ENCODE results near the gene FAN1.
"Not testable (repeated sequence)": the region's sequence is repeated elsewhere in the genome, so short reads cannot be mapped to it uniquely, and the experiment has no call there.

The FAN1 gene

GRCh38 chr15:30903497-30904187 is at the start of gene FAN1:
Gene FAN1 (plus strand): TSS chr15:30903915. CDS start chr15:30904664, 749 bp downstream.
- H3K4me3 ChIP-seq (ENCODE audit: low read depth, low read length) = peak within 1 kb of the TSS; percentile 90

DNA sequence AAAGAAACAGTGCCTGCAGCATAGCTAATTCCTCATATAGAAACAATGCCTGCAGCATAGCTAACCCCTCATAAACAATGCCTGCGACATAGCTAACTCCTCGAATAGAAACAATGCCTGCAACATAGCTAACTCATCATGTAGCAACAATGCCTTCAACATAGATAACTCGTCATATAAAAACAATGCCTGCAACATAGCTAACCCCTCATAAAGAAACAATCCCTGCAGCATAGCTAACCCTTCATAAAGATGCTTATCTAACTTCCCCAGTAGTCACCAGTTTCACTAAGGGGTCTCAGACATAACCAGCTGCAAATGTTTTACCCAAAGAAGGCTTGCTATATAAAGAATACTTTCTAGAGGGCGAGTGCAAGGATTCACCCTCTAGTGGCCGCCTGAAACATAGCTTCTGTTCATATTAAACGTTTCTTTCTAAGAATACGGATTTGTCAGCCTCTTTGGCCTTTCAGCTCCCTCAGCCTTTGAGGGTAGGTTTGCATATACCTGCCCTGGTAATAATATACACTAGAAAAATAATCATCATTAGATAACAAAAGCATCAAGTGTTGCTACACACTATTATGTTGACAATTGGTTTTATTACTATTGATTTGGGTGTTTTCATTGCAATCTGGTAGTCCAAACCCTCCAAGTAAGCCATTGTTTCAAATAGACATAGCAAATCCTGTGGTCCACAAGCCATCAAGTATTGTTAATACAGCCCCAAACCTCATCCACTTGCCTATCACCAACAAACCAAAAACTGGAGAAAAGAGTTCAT is 44.4 kb upstream of the FAN1 start:
- H3K4me3 ChIP-seq (ENCODE audit: low read depth, low read length) = no peak overlapping the region

DNA sequence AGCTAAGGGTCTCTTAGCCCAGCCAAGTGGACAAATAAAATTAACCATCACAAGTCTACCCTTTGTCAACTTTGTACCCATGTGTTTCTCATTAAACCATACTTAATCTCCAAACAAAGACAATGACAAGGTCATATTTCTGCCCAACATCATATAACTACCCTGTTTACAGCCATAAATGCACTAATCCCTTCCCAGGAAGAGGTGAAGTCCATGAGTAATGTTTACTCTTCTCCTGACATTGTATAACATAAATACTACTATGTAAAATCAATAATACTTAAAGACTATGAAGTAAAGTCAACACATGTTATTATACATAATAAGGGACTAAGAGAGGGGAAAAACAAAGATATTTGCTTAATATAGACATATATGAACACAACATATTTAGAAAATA is 38.5 kb upstream of the FAN1 start:
- no peak overlapping the region for H3K4me3 ChIP-seq (ENCODE audit: low read depth, low read length)

- no peak overlapping the region for H3K4me3 ChIP-seq (ENCODE audit: low read depth, low read length)
Measured at GRCh38 chr15:30870681-30871080, 33.0 kb upstream of the FAN1 start.

- no peak overlapping the region for H3K4me3 ChIP-seq (ENCODE audit: low read depth, low read length)
Measured at GRCh38 chr15:30872341-30872748, 31.4 kb upstream of the FAN1 start.

DNA sequence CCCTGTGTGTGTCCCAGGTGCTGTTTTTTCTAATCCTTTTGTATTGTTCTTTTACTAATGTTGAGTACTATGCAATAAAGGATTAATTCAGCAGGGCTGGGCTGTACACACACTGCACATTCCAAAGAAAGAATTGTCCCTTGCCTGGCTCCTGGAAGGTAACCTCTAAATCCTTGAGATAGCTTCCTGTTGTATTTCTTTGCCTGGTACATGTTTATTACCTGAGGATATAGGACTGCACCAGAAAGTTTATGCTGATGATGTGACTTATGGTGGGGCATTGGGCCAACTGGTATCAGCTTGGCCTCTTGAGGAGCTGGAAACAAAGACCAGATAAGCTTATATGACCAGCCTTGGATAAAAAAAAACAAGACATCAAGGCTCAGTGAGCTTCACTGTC is 26.6 kb upstream of the FAN1 start:
- no peak overlapping the region for H3K4me3 ChIP-seq (ENCODE audit: low read depth, low read length)

DNA sequence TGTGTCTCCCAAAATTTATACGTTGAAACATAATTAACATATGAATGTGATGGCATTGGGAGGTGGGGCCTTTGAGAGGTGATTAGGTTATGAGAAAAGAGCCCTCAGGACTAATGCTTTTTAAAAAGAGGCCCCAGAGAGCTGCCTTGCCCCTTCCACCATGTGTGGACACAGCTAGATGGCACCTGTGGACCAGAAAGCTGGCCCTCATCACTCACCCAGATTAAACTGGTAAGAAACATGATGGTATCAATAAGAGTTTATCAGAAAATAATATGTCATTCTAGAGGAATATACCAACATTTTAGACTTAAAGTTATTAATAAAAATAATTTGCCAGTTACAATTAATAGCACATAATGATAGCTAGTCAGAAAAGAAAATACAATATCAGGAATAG is 25.2 kb upstream of the FAN1 start:
- H3K4me3 ChIP-seq (ENCODE audit: low read depth, low read length) = no peak overlapping the region

DNA sequence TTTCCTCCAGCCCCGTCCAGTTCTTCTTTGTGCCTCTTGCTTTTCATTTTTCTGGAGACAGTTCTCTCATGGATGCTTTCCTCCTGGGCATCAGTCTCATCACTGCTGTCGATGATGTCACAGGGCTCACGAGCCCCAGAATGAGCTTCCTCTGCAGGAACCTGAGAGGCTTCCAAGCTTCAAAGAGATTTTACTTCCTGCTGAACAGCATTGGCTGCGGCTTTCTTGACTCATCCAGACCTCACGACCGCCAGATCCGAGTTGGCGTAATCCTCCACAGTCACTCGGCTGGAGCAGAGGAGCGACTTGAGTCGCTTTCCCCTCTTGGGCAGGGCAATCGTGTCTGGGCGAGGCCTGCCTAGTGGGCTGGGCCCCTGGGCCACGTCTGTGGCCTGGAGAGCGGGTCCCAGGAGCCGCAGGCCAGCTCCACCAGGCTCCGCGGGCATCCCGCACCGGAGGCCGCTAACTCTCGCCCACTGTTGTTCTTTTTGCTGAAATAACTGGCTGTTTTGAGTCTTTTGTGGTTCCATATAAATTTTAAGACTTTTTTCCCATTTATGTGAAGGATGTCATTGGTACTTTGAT is 20.8 kb upstream of the FAN1 start:
- no peak overlapping the region for H3K4me3 ChIP-seq (ENCODE audit: low read depth, low read length)

DNA sequence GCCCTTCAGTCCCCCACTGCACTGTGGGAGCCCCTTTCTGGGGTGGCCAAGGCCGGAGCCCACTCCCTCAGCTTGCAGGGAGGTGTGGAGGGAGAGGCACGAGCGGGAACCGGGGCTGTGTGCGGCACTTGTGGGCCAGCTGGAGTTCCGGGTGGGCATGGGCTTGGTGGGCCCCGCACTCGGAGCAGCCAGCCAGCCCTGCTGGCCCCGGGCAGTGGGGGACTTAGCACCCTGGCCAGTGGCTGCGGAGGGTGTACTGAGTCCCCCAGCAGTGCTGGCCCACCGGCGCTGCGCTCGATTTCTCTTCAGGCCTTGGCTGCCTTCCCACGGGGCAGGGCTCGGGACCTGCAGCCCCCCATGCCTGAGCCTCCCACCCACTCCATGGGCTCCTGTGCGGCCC is 20.0 kb upstream of the FAN1 start:
- H3K4me3 ChIP-seq (ENCODE audit: low read depth, low read length) = not testable (repeated sequence)

DNA sequence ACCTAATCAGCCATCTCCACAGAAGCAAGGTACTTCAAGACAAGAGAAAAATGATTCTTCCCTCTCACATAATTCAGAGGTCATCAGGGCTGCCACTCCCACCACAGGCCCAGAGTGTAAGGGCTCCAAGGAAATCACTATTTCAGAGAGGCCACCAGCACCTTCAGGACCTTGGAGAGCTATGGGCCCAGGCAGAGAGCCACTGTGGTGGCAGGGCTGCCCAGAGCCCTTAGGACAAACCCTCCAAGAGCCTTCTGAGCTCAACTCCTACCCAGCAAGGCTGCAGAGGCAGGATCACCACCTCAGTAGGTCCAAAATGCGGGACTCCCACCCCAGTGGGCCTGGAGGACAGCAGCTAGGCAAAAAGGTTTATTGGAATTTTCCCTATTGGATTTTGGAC is 17.9 kb upstream of the FAN1 start:
- H3K4me3 ChIP-seq (ENCODE audit: low read depth, low read length) = no peak overlapping the region

GRCh38 chr15:30889196-30889595 is 14.5 kb upstream of the FAN1 start:
- H3K4me3 ChIP-seq (ENCODE audit: low read depth, low read length) = no peak overlapping the region

DNA sequence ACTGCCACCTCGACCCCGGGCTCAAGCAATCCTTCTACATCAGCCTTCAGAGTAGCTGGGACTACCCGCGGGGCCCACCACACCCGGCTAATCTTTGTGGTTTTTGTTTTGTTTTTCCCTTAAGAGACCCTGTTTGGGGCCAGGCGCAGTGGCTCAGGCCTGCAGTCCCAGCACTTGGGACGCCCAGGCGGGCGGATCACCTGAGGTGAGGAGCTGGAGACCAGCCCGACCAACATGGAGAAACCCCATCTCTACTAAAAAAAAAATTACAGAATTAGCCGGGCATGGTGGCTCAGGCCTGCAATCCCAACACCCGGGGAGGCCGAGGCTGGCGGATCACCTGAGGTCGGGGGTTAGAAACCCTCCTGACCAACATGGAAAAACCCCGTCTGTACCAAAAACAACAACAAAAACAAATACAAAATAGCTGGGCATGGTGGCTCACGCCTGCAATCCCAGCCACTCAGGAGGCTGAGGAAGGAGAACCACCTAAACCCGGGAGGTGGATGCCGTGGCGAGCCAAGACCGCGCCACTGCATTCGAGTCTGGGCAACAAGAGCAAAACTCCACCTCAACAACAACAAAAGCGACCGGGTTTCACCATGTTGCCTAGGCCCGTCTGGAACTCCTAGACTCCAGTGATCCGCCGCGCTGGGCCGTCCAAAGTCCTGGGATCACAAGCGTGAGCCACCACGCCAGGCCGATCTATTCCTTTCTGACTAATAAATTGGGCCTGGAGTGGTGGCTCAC is 8.1 kb upstream of the FAN1 start:
- H3K4me3 ChIP-seq (ENCODE audit: low read depth, low read length) = no peak overlapping the region

- H3K4me3 ChIP-seq (ENCODE audit: low read depth, low read length) = no peak overlapping the region
Measured at GRCh38 chr15:30896211-30896606, 7.5 kb upstream of the FAN1 start.

- H3K4me3 ChIP-seq (ENCODE audit: low read depth, low read length) = no peak overlapping the region
Measured at GRCh38 chr15:30901889-30902288, 1.8 kb upstream of the FAN1 start.

DNA sequence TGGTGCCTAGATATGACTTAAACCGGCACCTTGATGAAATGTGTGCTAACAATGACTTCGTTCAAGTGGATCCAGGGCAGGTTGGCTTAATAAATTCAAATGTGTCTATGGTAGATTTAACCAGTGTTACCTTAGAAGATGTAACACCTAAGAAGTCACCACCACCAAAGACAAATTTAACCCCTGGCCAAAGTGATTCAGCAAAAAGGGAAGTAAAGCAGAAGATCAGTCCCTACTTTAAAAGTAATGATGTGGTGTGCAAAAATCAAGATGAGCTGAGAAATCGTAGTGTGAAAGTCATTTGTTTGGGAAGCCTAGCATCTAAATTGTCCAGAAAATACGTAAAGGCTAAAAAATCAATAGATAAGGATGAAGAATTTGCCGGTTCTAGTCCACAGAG is 1.1 kb downstream of the FAN1 start:
- no peak overlapping the region for H3K4me3 ChIP-seq (ENCODE audit: low read depth, low read length)

- H3K4me3 ChIP-seq (ENCODE audit: low read depth, low read length) = no peak overlapping the region
Measured at GRCh38 chr15:30905821-30906220, 2.1 kb downstream of the FAN1 start.

- H3K4me3 ChIP-seq (ENCODE audit: low read depth, low read length) = no peak overlapping the region
Measured at GRCh38 chr15:30906366-30906765, 2.7 kb downstream of the FAN1 start.

DNA sequence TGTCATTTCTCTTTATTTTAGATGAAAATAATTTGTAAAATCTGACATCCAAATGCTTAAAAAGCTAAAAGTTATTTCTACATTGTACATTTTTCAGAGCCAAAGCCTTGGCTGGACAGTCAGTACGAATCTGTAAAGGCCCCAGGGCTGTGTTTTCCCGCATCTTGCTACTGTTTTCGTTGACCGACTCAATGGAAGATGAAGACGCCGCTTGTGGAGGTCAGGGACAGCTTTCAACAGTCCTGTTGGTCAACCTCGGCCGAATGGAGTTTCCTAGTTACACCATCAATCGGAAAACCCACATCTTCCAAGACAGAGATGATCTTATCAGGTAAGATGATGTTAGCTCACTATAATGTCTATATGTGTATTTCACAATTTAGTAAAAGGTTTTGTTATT is 10.0 kb downstream of the FAN1 start:
- no peak overlapping the region for H3K4me3 ChIP-seq (ENCODE audit: low read depth, low read length)

DNA sequence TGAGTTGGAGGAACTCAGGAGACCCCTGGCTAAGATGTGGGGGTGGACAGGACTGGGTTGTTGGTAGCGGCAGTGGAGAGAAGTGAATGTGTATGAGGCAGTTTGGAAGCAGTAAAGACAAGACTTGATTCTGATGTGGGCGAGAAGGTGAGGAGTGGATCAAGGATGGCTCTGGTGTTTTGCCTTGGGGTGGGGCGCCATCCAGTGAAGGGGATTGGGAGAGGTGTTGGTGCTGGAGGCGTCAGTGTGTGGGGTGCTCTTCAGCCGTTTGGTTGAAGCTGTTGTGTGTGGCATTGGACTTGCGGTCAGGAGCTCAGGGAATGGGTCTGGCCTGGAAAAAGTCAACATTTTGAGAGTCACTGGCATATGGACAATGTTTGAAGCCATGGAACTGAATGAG is 13.3 kb downstream of the FAN1 start:
- no peak overlapping the region for H3K4me3 ChIP-seq (ENCODE audit: low read depth, low read length)

DNA sequence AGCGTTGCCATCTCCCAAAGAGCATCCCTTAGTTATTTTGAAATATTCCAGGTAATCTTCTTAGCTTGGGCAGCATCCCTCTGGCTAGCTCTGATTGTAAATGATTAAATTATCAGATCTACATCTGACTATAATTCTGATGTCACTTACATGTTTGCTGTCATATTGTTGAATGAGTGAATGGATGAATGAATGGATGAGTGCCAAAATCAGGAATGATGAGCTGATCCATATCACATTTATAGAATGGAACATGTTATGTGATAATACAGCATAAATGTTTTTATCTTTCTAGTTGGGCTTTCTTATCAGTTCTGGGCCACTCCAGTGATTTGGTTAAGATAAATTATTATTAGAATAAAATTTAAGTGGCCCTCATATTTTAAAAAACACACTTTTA is 14.0 kb downstream of the FAN1 start:
- H3K4me3 ChIP-seq (ENCODE audit: low read depth, low read length) = no peak overlapping the region

DNA sequence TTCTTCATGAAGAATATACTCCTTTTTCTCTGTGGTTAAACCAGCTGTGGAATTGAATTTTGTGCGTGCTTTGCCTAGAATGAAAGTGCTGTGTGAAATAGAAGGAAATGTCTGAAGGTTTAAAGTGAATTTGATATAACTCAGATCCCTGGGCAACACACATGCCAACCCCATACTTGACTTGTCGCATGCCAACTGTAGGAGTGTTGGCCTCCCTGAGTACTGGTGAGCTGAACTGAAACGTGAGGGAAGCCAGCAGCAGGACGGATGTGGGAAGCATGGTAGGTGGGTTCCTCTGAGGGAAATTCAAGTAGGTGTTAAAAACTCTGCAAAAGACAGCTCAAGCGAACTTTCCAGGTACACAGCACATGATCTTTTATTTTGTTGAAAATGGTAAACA is 14.7 kb downstream of the FAN1 start:
- H3K4me3 ChIP-seq (ENCODE audit: low read depth, low read length) = no peak overlapping the region
